HEK293 (cell line): ENCODE measurements around the gene EXOSC2.
A peak's percentile ranks its signal among the peaks of the same experiment; 100 is the strongest.

Experiments used
- CTCF ChIA-PET: fragments of 350-600 bp; formaldehyde crosslinking; extraction: SDS; loops from one replicate; lab custom pipeline; 2021; ENCODE audit warnings: antibody characterized with exemption; lab: Yijun Ruan, JAX
- POLR2A ChIA-PET: fragments of 300-600 bp; formaldehyde crosslinking; extraction: SDS; loops from one replicate; lab custom pipeline; 2020; ENCODE audit warnings: antibody characterized with exemption, inconsistent platforms; lab: Yijun Ruan, JAX
- H3K27ac ChIP-seq: fragments of 200-500 bp; sonication (Bioruptor generic); 2 replicates; pipeline ENCODE4 v1.5.1; 2014; ENCODE audit warnings: low read depth, low read length, control low read depth, inconsistent platforms; ENCODE audit errors: extremely low read depth
- H3K36me3 ChIP-seq, 2 experiments: fragments of 200-500 bp in 1 of 2; sonication (Bioruptor generic) in 1 of 2; 1 replicate in 1 of 2; 2 replicates in 1 of 2; pipeline ENCODE4 v1.5.1; 2014 to 2017; ENCODE audit warnings: inconsistent platforms in 2 of 2, low read length in 2 of 2; ENCODE audit not compliant: control insufficient read depth in 2 of 2, insufficient read depth in 1 of 2
- H3K4me1 ChIP-seq: fragments of 200-500 bp; sonication (Bioruptor generic); 2 replicates; pipeline ENCODE4 v1.5.1; 2014; ENCODE audit warnings: mild to moderate bottlenecking, low read length, inconsistent platforms; ENCODE audit not compliant: control insufficient read depth, insufficient read depth
- H3K4me3 ChIP-seq: 2 replicates; pipeline ENCODE4 v1.5.1; 2011; ENCODE audit warnings: low read depth, mild to moderate bottlenecking, control low read depth, low read length, moderate library complexity
- H3K9me3 ChIP-seq: fragments of 200-500 bp; sonication (Bioruptor generic); 2 replicates; pipeline ENCODE4 v1.5.1; 2014; ENCODE audit warnings: low read depth, low read length, inconsistent platforms; ENCODE audit not compliant: control insufficient read depth, insufficient read depth
- CTCF ChIP-seq: fragments of 450-650 bp; formaldehyde crosslinking; IDR thresholded peaks from 2 replicates; pipeline ENCODE4 v1.5.1; 2016; ENCODE audit warnings: missing biosample characterization, missing genetic modification characterization
- OSR2 ChIP-seq: fragments of 450-650 bp; formaldehyde crosslinking; IDR thresholded peaks from 2 replicates; pipeline ENCODE4 v1.5.1; 2016; ENCODE audit warnings: missing biosample characterization, missing genetic modification characterization
- PRDM4 ChIP-seq: fragments of 450-650 bp; formaldehyde crosslinking; IDR thresholded peaks from 2 replicates; pipeline ENCODE4 v1.5.1; 2017; ENCODE audit warnings: missing biosample characterization, missing genetic modification characterization
- SALL2 ChIP-seq: fragments of 450-650 bp; formaldehyde crosslinking; IDR thresholded peaks from 2 replicates; pipeline ENCODE4 v1.5.0; 2017; ENCODE audit warnings: missing biosample characterization, mild to moderate bottlenecking, missing genetic modification characterization, borderline replicate concordance
- SP2 ChIP-seq: fragments of 450-650 bp; formaldehyde crosslinking; IDR thresholded peaks from 2 replicates; pipeline ENCODE4 v1.5.1; 2016; ENCODE audit warnings: missing biosample characterization, missing genetic modification characterization
- YY2 ChIP-seq: fragments of 450-650 bp; formaldehyde crosslinking; IDR thresholded peaks from 2 replicates; pipeline ENCODE4 v1.5.1; 2016; ENCODE audit warnings: missing biosample characterization, missing genetic modification characterization
- ZBTB1 ChIP-seq: fragments of 450-650 bp; formaldehyde crosslinking; IDR thresholded peaks from 2 replicates; pipeline ENCODE4 v1.5.1; 2016; ENCODE audit warnings: missing biosample characterization, missing genetic modification characterization
- ZFHX2 ChIP-seq: fragments of 450-650 bp; formaldehyde crosslinking; conservative IDR thresholded peaks from 2 replicates; pipeline ENCODE4 v1.5.1; 2016; ENCODE audit warnings: missing biosample characterization, missing genetic modification characterization
- ZIC2 ChIP-seq: fragments of 450-650 bp; formaldehyde crosslinking; IDR thresholded peaks from 2 replicates; pipeline ENCODE4 v1.5.1; 2016; ENCODE audit warnings: missing biosample characterization, missing genetic modification characterization
- ZNF146 ChIP-seq: fragments of 450-650 bp; formaldehyde crosslinking; IDR thresholded peaks from 2 replicates; pipeline ENCODE4 v1.5.1; 2016; ENCODE audit warnings: missing biosample characterization, missing genetic modification characterization
- ZNF174 ChIP-seq: fragments of 450-650 bp; formaldehyde crosslinking; IDR thresholded peaks from 2 replicates; pipeline ENCODE4 v1.5.0; 2017; ENCODE audit warnings: missing biosample characterization, mild to moderate bottlenecking, missing genetic modification characterization
- ZNF202 ChIP-seq: fragments of 450-650 bp; formaldehyde crosslinking; IDR thresholded peaks from 2 replicates; pipeline ENCODE4 v1.5.1; 2016; ENCODE audit warnings: missing biosample characterization, missing genetic modification characterization, borderline replicate concordance
- ZNF223 ChIP-seq: fragments of 450-650 bp; formaldehyde crosslinking; IDR thresholded peaks from 2 replicates; pipeline ENCODE4 v1.5.1; 2016; ENCODE audit warnings: missing biosample characterization, missing genetic modification characterization
- ZNF266 ChIP-seq: fragments of 450-650 bp; formaldehyde crosslinking; IDR thresholded peaks from 2 replicates; pipeline ENCODE4 v1.5.1; 2016; ENCODE audit warnings: missing biosample characterization, missing genetic modification characterization, low read depth
- ZNF302 ChIP-seq: fragments of 450-650 bp; formaldehyde crosslinking; IDR thresholded peaks from 2 replicates; pipeline ENCODE4 v1.5.1; 2016; ENCODE audit warnings: missing biosample characterization, missing genetic modification characterization, low read depth
- ZNF311 ChIP-seq: fragments of 450-650 bp; formaldehyde crosslinking; IDR thresholded peaks from 2 replicates; pipeline ENCODE4 v1.5.1; 2017; ENCODE audit warnings: missing biosample characterization, missing genetic modification characterization, borderline replicate concordance
- ZNF501 ChIP-seq: fragments of 450-650 bp; formaldehyde crosslinking; IDR thresholded peaks from 2 replicates; pipeline ENCODE4 v1.5.1; 2016; ENCODE audit warnings: missing biosample characterization, missing genetic modification characterization
- ZSCAN18 ChIP-seq: fragments of 450-650 bp; formaldehyde crosslinking; IDR thresholded peaks from 2 replicates; pipeline ENCODE4 v1.5.1; 2016; ENCODE audit warnings: missing biosample characterization, missing genetic modification characterization
- ZSCAN23 ChIP-seq: fragments of 450-650 bp; formaldehyde crosslinking; IDR thresholded peaks from 2 replicates; pipeline ENCODE4 v1.5.1; 2016; ENCODE audit warnings: missing biosample characterization, missing genetic modification characterization

EXOSC2 gene

GRCh38 chr9:130662099-130662969, 31.2 kb upstream of the EXOSC2 start:
- TF ChIP-seq ZIC2 (tag by site-specific recombination) (no peak), OSR2 (tag by site-specific recombination) (no peak), ZNF146 (no peak), ZNF311 (tag by site-specific recombination) (no peak), CTCF (0 out of 2 replicates have a peak, but pooled peaks have one; percentile 17), ZBTB1 (no peak), SALL2 (tag by site-specific recombination) (no peak)
- Histone ChIP-seq H3K9me3 (no peaks in the 10 kb centered on the region), H3K36me3 (no peaks in the 10 kb centered on the region), H3K4me1 (no peaks in the 10 kb centered on the region; the same call in 1 of the 2 replicates), H3K4me3 (no peak overlapping the region), H3K27ac (no peak overlapping the region)
- POLR2A ChIA-PET, result no interaction called here
- CTCF ChIA-PET, result interaction anchor here (0.6 to 1.5 kb wide), 3 partner anchors 20 to 185 kb away, joined by 5 to 6 read pairs (median 5); no protein-coding TSS in a partner anchor

- CTCF ChIA-PET, result interaction anchor here (0.6 to 1.5 kb wide), 3 partner anchors 19 to 186 kb away, joined by 5 to 6 read pairs (median 5); no protein-coding TSS in a partner anchor
- POLR2A ChIA-PET, result interaction anchor here (0.5 kb wide), 1 partner anchor 61 kb away, joined by 3 read pairs; no protein-coding TSS in a partner anchor
- Histone ChIP-seq H3K4me3 (no peak overlapping the region), H3K36me3 (no peaks in the 10 kb centered on the region), H3K9me3 (no peaks in the 10 kb centered on the region), H3K4me1 (no peaks in the 10 kb centered on the region; the same call in 1 of the 2 replicates), H3K27ac (no peak overlapping the region)
- TF ChIP-seq PRDM4 (tag by site-specific recombination), result peak; percentile 99
- TF ChIP-seq ZNF223 (tag by site-specific recombination), result 0 out of 2 replicates have a peak, but pooled peaks have one; percentile 28
- no peak for TF ChIP-seq SP2 (tag by site-specific recombination)
Observed at GRCh38 chr9:130662970-130663257, 30.7 kb upstream of the EXOSC2 start.

GRCh38 chr9:130663258-130663976, 30.2 kb upstream of the EXOSC2 start:
- no peak overlapping the region for H3K4me3 ChIP-seq
- POLR2A ChIA-PET, result interaction anchor here (0.5 kb wide), 1 partner anchor 62 kb away, joined by 3 read pairs; no protein-coding TSS in a partner anchor

More at GRCh38 chr9:130663258-130663976, 30.2 kb upstream of the EXOSC2 start:
- no peaks in the 10 kb centered on the region for H3K36me3 ChIP-seq
- no peak overlapping the region for H3K27ac ChIP-seq
- H3K9me3 ChIP-seq, result no peaks in the 10 kb centered on the region
- CTCF ChIA-PET, result interaction anchor here (0.6 to 1.5 kb wide), 3 partner anchors 19 to 186 kb away, joined by 5 to 6 read pairs (median 5); no protein-coding TSS in a partner anchor
- H3K4me1 ChIP-seq, result no peaks in the 10 kb centered on the region; the same call in 1 of the 2 replicates
- TF ChIP-seq ZSCAN18, result no peak
- TF ChIP-seq ZNF501, result no peak
- TF ChIP-seq ZNF302 (tag by site-specific recombination), result no peak
- TF ChIP-seq ZFHX2 (tag by site-specific recombination), result no peak
- TF ChIP-seq ZNF174 (tag by site-specific recombination), result no peak
- TF ChIP-seq YY2 (tag by site-specific recombination), result no peak
- TF ChIP-seq ZNF202 (tag by site-specific recombination), result no peak
- TF ChIP-seq ZSCAN23 (tag by site-specific recombination), result no peak
- no peak for TF ChIP-seq ZNF266 (tag by site-specific recombination)
